Pancreas (tissue), 10 donors: ENCODE data around the gene KRTAP10-9. TPM values are rescaled to one million over a fixed set of nuclear protein-coding genes. Genes with fewer than 3 reads are reported as not detected.

Experiments used
- ATAC-seq, 4 donors: fragments of 200-7000 bp; cut with Tn5 transposase; one replicate each; pipeline versions ENCODE4 v1.8.0 to v1.9.1; 2020; ENCODE audit warnings: mild to moderate bottlenecking in 4 of 4, moderate library complexity in 4 of 4
- DNase-seq, 6 donors: peaks; one replicate each; pipeline ENCODE4 v3.0.0-alpha.2; 2020
- FAIRE-seq: peaks from 2 replicates; lab custom pipeline; 2012; peaks lifted over from hg19 to GRCh38; lab: Jason Lieb, UNC
- H3K27ac ChIP-seq, 4 donors: fragments of 200-600 bp; sonication (generic); 1 replicate in 3 of 4; 2 replicates in 1 of 4; pipeline versions ENCODE4 v1.5.0 to v1.8.0; 2020
- H3K27me3 ChIP-seq, 4 donors: fragments of 200-600 bp; one replicate each; pipeline ENCODE4 v1.8.0; 2021
- H3K36me3 ChIP-seq, 3 donors: fragments of 200-600 bp; sonication (generic) in 1 of 3; one replicate each; pipeline versions ENCODE4 v1.5.0 to v1.8.0; 2020 to 2021
- H3K4me1 ChIP-seq, 3 donors: fragments of 200-600 bp; one replicate each; pipeline ENCODE4 v1.8.0; 2021
- H3K4me3 ChIP-seq, 4 donors: fragments of 200-600 bp; sonication (generic) in 2 of 4; one replicate each; pipeline versions ENCODE4 v1.5.0 to v1.8.0; 2020 to 2021
- H3K9me3 ChIP-seq, 4 donors: fragments of 200-600 bp; one replicate each; pipeline ENCODE4 v1.8.0; 2021
- CTCF ChIP-seq, 4 donors: fragments of 200-600 bp; sonication (generic) in 3 of 4; IDR thresholded peaks; one replicate each; pipeline versions ENCODE4 v1.5.0 to v1.8.0; 2021; ENCODE audit warnings: antibody characterized with exemption in 4 of 4
- WGBS, 2 donors: extraction: QIAGEN DNeasy Blood & Tissue Kit; methylation state at CpG; one replicate each; pipeline ENCODE4 v1.1.7; 2013; 5-methylcytosine and 5-hydroxymethylcytosine counted together
- intact Hi-C, 3 donors: fragments of 100-400 bp; cut with DNase I; formaldehyde crosslinking; loops; one replicate each; pipeline versions ENCODE4 v1.11.1 to v1.14.2; 2022
- polyA plus RNA-seq, 2 donors: library from polyadenylated mRNA; stranded (reverse); fragments of 200-250 nt; gene quantifications; one replicate each; pipeline ENCODE4 v1.2.3, GENCODE V29; 2013
- total RNA-seq, 6 donors: library from RNA; stranded (reverse); fragmentation: NEBNext Ultra II Directional in 4 of 6; extraction: Animal tissue kit (Norgen Biotek cat#: 25700) in 4 of 6; gene quantifications; one replicate each; pipeline versions ENCODE4 v1.2.1 to v1.2.4, GENCODE V29; 2021 to 2023
- donor health status: healthy with polysubstance abuse.
- donor health status: DM: no; HTN: no; CAD: no; lungs with moderate emphysema.
- donor health status: DM: no; HTN: no; CAD: no.
- donor health status: control.
- donor health status: control.
- donor health status: Bipolar disorder and iron deficiency.
- donor health status: DM: yes; HTN: yes; CAD: no.
- donor health status: DM: no; HTN: no; CAD: no.
- donor health status: DM: no; HTN: no; CAD: no.
- donor health status: DM: yes; HTN: yes; CAD: no.

Gene KRTAP10-9
- total and polyA plus RNA-seq, 8 donors = not detected

GRCh38 chr21:44615911-44616590 is 10.8 kb upstream of the KRTAP10-9 start:
- FAIRE-seq (no peak), DNase-seq (peak in 1 of 6 donors; percentile 40), ATAC-seq (no peak)
- no peak overlapping the region for H3K4me3 ChIP-seq
- no peaks in the 10 kb centered on the region for H3K36me3 ChIP-seq
- no peaks in the 10 kb centered on the region for H3K27me3 ChIP-seq
- no peaks in the 10 kb centered on the region for H3K9me3 ChIP-seq
- intact Hi-C loops = no loop called here
- no peak overlapping the region for H3K27ac ChIP-seq
- WGBS, 2 donors = 49 to 61% methylated on average over 17 of the region's 17 CpGs
- H3K4me1 ChIP-seq = no peaks in the 10 kb centered on the region
- no peak for TF ChIP-seq CTCF (IDR thresholded peaks at IDR 0.05)

DNA sequence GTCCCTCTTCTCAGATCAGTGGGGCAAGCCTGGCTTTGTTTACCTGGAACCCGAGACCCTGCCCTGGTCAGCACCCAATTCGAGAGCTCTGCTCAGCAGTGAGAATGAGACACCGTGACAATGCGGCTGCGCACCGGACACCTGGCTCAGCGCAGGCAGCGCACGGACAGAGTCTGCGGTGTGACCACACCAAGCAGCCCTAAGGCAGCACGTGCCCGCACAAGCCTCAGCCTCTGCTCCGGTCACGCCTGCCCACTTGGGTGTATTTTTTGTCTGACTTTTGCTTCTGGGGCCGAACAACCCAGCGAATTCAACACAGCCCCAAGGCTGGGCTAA is 10.3 kb upstream of the KRTAP10-9 start:
- ATAC-seq = no peak
- peak in 1 of 6 donors; percentile 40 for DNase-seq
- no peaks in the 10 kb centered on the region for H3K9me3 ChIP-seq
- 56 to 71% methylated on average over 16 of the region's 16 CpGs for WGBS, 2 donors
- no peak for TF ChIP-seq CTCF (IDR thresholded peaks at IDR 0.05)
- no peaks in the 10 kb centered on the region for H3K36me3 ChIP-seq
- FAIRE-seq = no peak
- H3K4me3 ChIP-seq = no peak overlapping the region
- intact Hi-C loops = no loop called here
- no peaks in the 10 kb centered on the region for H3K27me3 ChIP-seq
- no peaks in the 10 kb centered on the region for H3K4me1 ChIP-seq
- H3K27ac ChIP-seq = no peak overlapping the region

- Histone ChIP-seq H3K4me1 (no peaks in the 10 kb centered on the region), H3K9me3 (no peaks in the 10 kb centered on the region), H3K36me3 (no peaks in the 10 kb centered on the region), H3K27me3 (no peaks in the 10 kb centered on the region), H3K27ac (no peak overlapping the region), H3K4me3 (no peak overlapping the region)
- intact Hi-C loops = no loop called here
- DNase-seq (peak in 1 of 6 donors; percentile 34), FAIRE-seq (no peak), ATAC-seq (no peak)
- 45 to 46% methylated on average over 8 of the region's 8 CpGs for WGBS, 2 donors
- no peak for TF ChIP-seq CTCF (IDR thresholded peaks at IDR 0.05)
Observed at GRCh38 chr21:44617071-44617501, 9.8 kb upstream of the KRTAP10-9 start.

DNA sequence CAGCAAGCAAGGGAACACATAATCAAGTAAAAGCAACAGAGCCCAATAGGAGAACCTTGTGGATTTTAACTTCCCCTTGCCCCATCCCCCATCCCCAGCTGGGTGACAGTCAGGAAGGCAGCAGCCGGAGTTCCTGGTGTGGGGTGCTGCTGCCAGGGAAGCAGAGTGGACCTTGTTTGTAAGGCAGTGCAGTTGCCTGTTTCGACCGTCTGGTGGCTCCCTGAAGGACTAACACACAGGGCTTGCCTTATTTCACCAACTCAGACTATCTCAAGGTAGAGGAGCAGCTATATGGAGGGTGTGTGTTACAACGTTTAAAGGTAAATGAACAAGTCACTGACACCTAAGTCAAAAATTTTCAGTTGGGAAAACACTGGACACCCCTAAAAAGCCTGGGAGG is 8.4 kb upstream of the KRTAP10-9 start:
- H3K9me3 ChIP-seq = no peaks in the 10 kb centered on the region
- DNase-seq (no peak), FAIRE-seq (no peak), ATAC-seq (peak in 2 of 4 donors; percentile 68 to 69)
- H3K27ac ChIP-seq = no peak overlapping the region
- intact Hi-C loops = no loop called here
- no peaks in the 10 kb centered on the region for H3K4me1 ChIP-seq
- no peak overlapping the region for H3K4me3 ChIP-seq
- no peak for TF ChIP-seq CTCF (IDR thresholded peaks at IDR 0.05)
- H3K27me3 ChIP-seq = no peaks in the 10 kb centered on the region
- no peaks in the 10 kb centered on the region for H3K36me3 ChIP-seq
- WGBS, 2 donors = 11 to 25% methylated on average over 4 of the region's 4 CpGs

GRCh38 chr21:44618909-44619308 is 8.0 kb upstream of the KRTAP10-9 start:
- Histone ChIP-seq H3K9me3 (no peaks in the 10 kb centered on the region), H3K27ac (no peak overlapping the region), H3K36me3 (no peaks in the 10 kb centered on the region), H3K27me3 (no peaks in the 10 kb centered on the region), H3K4me3 (no peak overlapping the region), H3K4me1 (no peaks in the 10 kb centered on the region)
- no peak for TF ChIP-seq CTCF (IDR thresholded peaks at IDR 0.05)
- peak in 1 of 4 donors; percentile 30 for ATAC-seq
- DNase-seq = no peak
- 60 to 80% methylated on average over 3 of the region's 3 CpGs for WGBS, 2 donors
- intact Hi-C loops = no loop called here
- no peak for FAIRE-seq
